Ovary (tissue), 9 donors: ENCODE data around the gene GRID1. TPM values are rescaled to one million over a fixed set of nuclear protein-coding genes. Genes with fewer than 3 reads are reported as not detected.

Experiments used
- DNase-seq, 5 donors: peaks; one replicate each; pipeline ENCODE4 v3.0.0-alpha.2; 2019 to 2020
- H3K27ac ChIP-seq, 2 donors: fragments of 200-600 bp; one replicate each; pipeline versions ENCODE4 v1.5.1 to v1.8.0; 2019 to 2022
- H3K27me3 ChIP-seq: fragments of 200-600 bp; one replicate; pipeline ENCODE4 v1.8.0; 2022
- H3K36me3 ChIP-seq: fragments of 200-600 bp; sonication (generic); one replicate; pipeline ENCODE4 v1.5.1; 2019
- H3K4me1 ChIP-seq: one replicate; pipeline ENCODE4 v1.8.1; 2013; ENCODE audit warnings: mild to moderate bottlenecking, moderate library complexity; ENCODE audit not compliant: insufficient read depth
- H3K4me3 ChIP-seq: fragments of 200-600 bp; sonication (generic); one replicate; pipeline ENCODE4 v1.5.1; 2017
- H3K9me3 ChIP-seq, 2 donors: fragments of 200-600 bp in 1 of 2; sonication (generic) in 1 of 2; one replicate each; pipeline versions ENCODE4 v1.5.1 to v1.8.1; 2013 to 2019; ENCODE audit warnings: mild to moderate bottlenecking in 1 of 2, moderate library complexity in 1 of 2
- CTCF ChIP-seq, 3 donors: fragments of 450-650 bp in 2 of 3; fragments of 200-600 bp in 1 of 3; IDR thresholded peaks; one replicate each; pipeline versions ENCODE4 v1.5.1 to v1.8.0; 2016 to 2022; ENCODE audit warnings: antibody characterized with exemption in 3 of 3, mild to moderate bottlenecking in 1 of 3
- EP300 ChIP-seq: sonication (generic); formaldehyde crosslinking; IDR thresholded peaks from one replicate; pipeline ENCODE4 v1.6.1; 2017; ENCODE audit warnings: antibody characterized with exemption
- POLR2A ChIP-seq: fragments of 450-650 bp; IDR thresholded peaks from one replicate; pipeline ENCODE4 v1.6.1; 2017; ENCODE audit warnings: antibody characterized with exemption, mild to moderate bottlenecking, moderate library complexity
- WGBS, 3 donors: extraction: QIAGEN DNeasy Blood & Tissue Kit in 1 of 3; methylation state at CpG; one replicate each; pipeline versions ENCODE4 v1.1.5 to v1.1.7; 2013 to 2017; 5-methylcytosine and 5-hydroxymethylcytosine counted together
- intact Hi-C, 4 donors: fragments of 100-400 bp; cut with DNase I; formaldehyde crosslinking; loops; one replicate each; pipeline versions ENCODE4 v1.11.0 to v1.15.1; 2022 to 2023
- polyA plus RNA-seq, 2 donors: library from polyadenylated mRNA; stranded (reverse); fragments of 200-250 nt in 1 of 2; fragments of 350-450 nt in 1 of 2; fragmentation: Illumina TruSeq in 1 of 2; extraction: RNeasy Lipid Tissue Mini Kit (QIAGEN cat#74804) in 1 of 2; gene quantifications; one replicate each; pipeline ENCODE4 v1.2.3, GENCODE V29; 2013 to 2014
- total RNA-seq, 7 donors: library from RNA; depleted of rRNA in 2 of 7; stranded (reverse); fragments of >200 nt in 2 of 7; fragmentation: NEBNext Ultra II Directional in 3 of 7; extraction: Animal tissue kit (Norgen Biotek cat#: 25700) in 3 of 7; gene quantifications; one replicate each; pipeline versions ENCODE4 v1.1.0 to v1.2.4, GENCODE V29; 2016 to 2023
- donor health status: DM: no; HTN: no; CAD: no; lungs with moderate emphysema.
- donor health status: DM: no; HTN: no; CAD: no.
- donor health status: Bipolar disorder and iron deficiency.
- donor health status: DM: yes; HTN: yes; CAD: no.
- donor health status: DM: no; HTN: no; CAD: no.
- donor health status: DM: yes; HTN: yes; CAD: no.

GRID1 gene
- total and polyA plus RNA-seq, 9 donors: 0.57 to 6.2 (median 1.8) TPM

GRCh38 chr10:85810674-85811073 is 555.9 kb downstream of the GRID1 start:
- intact Hi-C loops: no loop called here
- Histone ChIP-seq H3K4me3 (no peak overlapping the region), H3K27ac (no peak overlapping the region), H3K27me3 (no peaks in the 10 kb centered on the region), H3K9me3 (peaks cover 0 to 4% of the 10 kb centered on the region in 2 donors), H3K36me3 (no peaks in the 10 kb centered on the region), H3K4me1 (no peaks in the 10 kb centered on the region)
- TF ChIP-seq EP300: no peak
- TF ChIP-seq CTCF (IDR thresholded peaks at IDR 0.05): no peak
- no peak for TF ChIP-seq POLR2A
- no peak for DNase-seq
- 82 to 91% (median 83%) methylated on average over 1 of the region's 1 CpG for whole genome bisulfite sequencing, 3 donors

DNA sequence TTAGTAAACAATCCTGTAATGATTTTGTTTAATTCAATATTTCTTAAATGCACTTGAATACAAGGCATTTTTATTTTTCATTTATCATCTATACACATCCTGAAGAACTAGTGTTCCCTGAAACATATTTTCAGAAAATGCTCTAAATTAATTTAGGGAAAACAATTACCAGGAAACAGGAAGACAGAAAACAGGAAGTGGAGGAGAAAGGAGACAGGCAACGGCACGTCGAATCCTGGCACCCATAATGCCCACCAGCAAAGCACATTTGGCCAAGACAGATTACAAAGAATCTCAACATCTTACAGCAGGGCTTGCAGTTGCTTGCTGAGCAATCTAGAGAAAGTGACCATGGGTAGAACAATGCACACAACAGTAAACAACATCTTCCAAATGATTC is 571.1 kb downstream of the GRID1 start:
- TF ChIP-seq CTCF (IDR thresholded peaks at IDR 0.05): no peak
- no peak for TF ChIP-seq POLR2A
- no peak for TF ChIP-seq EP300
- WGBS, 3 donors: 52 to 63% (median 59%) methylated on average over 3 of the region's 3 CpGs
- Histone ChIP-seq H3K27me3 (no peaks in the 10 kb centered on the region), H3K4me1 (no peaks in the 10 kb centered on the region), H3K4me3 (no peak overlapping the region), H3K9me3 (no peaks in the 10 kb centered on the region), H3K27ac (no peak overlapping the region), H3K36me3 (no peaks in the 10 kb centered on the region)
- DNase-seq: no peak
- intact Hi-C loops: no loop called here

- no peak for DNase-seq
- intact Hi-C loops: no loop called here
- TF ChIP-seq CTCF (IDR thresholded peaks at IDR 0.05) (no peak), POLR2A (no peak), EP300 (no peak)
- no peaks in the 10 kb centered on the region for H3K9me3 ChIP-seq
- no peak overlapping the region for H3K4me3 ChIP-seq
- WGBS, 3 donors: 34 to 57% (median 39%) methylated on average over 2 of the region's 2 CpGs
- no peak overlapping the region for H3K27ac ChIP-seq
- H3K36me3 ChIP-seq: no peaks in the 10 kb centered on the region
- H3K27me3 ChIP-seq: no peaks in the 10 kb centered on the region
- no peaks in the 10 kb centered on the region for H3K4me1 ChIP-seq
These were observed 572.0 kb downstream of the GRID1 start for GRCh38 chr10:85794553-85794952.

- H3K27ac ChIP-seq: no peak overlapping the region
- intact Hi-C loops: no loop called here
- DNase-seq: no peak
- WGBS, 3 donors: 44 to 62% (median 61%) methylated on average over 3 of the region's 3 CpGs
- H3K36me3 ChIP-seq: no peaks in the 10 kb centered on the region
- H3K4me3 ChIP-seq: no peak overlapping the region
- no peaks in the 10 kb centered on the region for H3K9me3 ChIP-seq
- no peak for TF ChIP-seq EP300
- no peak for TF ChIP-seq POLR2A
- no peaks in the 10 kb centered on the region for H3K4me1 ChIP-seq
- no peaks in the 10 kb centered on the region for H3K27me3 ChIP-seq
These were observed 574.1 kb downstream of the GRID1 start for GRCh38 chr10:85792533-85792858.

- Histone ChIP-seq H3K4me1 (no peaks in the 10 kb centered on the region), H3K36me3 (no peaks in the 10 kb centered on the region), H3K4me3 (no peak overlapping the region), H3K27ac (no peak overlapping the region), H3K27me3 (no peaks in the 10 kb centered on the region), H3K9me3 (no peaks in the 10 kb centered on the region)
- WGBS, 3 donors: 54 to 67% (median 61%) methylated on average over 5 of the region's 5 CpGs
- intact Hi-C loops: no loop called here
- TF ChIP-seq CTCF (IDR thresholded peaks at IDR 0.05) (no peak), EP300 (no peak), POLR2A (no peak)
- no peak for DNase-seq
These were observed 574.6 kb downstream of the GRID1 start for GRCh38 chr10:85791818-85792532.
